GM23248 (cell line): ENCODE data around the gene TALDO1. TPM values are rescaled to one million over a fixed set of nuclear protein-coding genes. Genes with fewer than 3 reads are reported as not detected.

Experiments used
- DNase-seq: peaks from one replicate; pipeline ENCODE4 v3.0.0-alpha.2; 2015
- H2AFZ ChIP-seq: fragments of 200-600 bp; sonication (generic); 2 replicates; pipeline ENCODE4 v1.6.1; 2016; ENCODE audit warnings: antibody characterized with exemption
- H3F3A ChIP-seq: fragments of 200-600 bp; sonication (generic); 2 replicates; pipeline ENCODE4 v1.6.1; 2016; ENCODE audit warnings: mild to moderate bottlenecking, antibody characterized with exemption, mixed run types; ENCODE audit not compliant: insufficient read depth
- H3K27ac ChIP-seq: fragments of 200-600 bp; sonication (generic); 2 replicates; pipeline ENCODE4 v1.5.1; 2016; ENCODE audit warnings: mild to moderate bottlenecking
- H3K27me3 ChIP-seq: fragments of 200-600 bp; sonication (generic); replicated peaks from 2 replicates; pipeline ENCODE4 v1.6.1; 2016; ENCODE audit warnings: mild to moderate bottlenecking; ENCODE audit not compliant: insufficient read depth
- H3K36me3 ChIP-seq: fragments of 200-600 bp; sonication (generic); 2 replicates; pipeline ENCODE4 v1.6.1; 2016; ENCODE audit warnings: low read depth, mild to moderate bottlenecking
- H3K4me1 ChIP-seq: fragments of 200-600 bp; sonication (generic); 2 replicates; pipeline ENCODE4 v1.6.1; 2016; ENCODE audit warnings: mild to moderate bottlenecking; ENCODE audit not compliant: insufficient read depth
- H3K4me2 ChIP-seq: fragments of 200-600 bp; sonication (generic); one replicate; pipeline ENCODE4 v1.6.1; 2016; ENCODE audit warnings: mild to moderate bottlenecking; ENCODE audit not compliant: unreplicated experiment
- H3K4me3 ChIP-seq: fragments of 200-600 bp; sonication (generic); 2 replicates; pipeline ENCODE4 v1.5.1; 2016; ENCODE audit warnings: mild to moderate bottlenecking
- H3K79me2 ChIP-seq: fragments of 200-600 bp; sonication (generic); 2 replicates; pipeline ENCODE4 v1.6.1; 2016; ENCODE audit warnings: mild to moderate bottlenecking; ENCODE audit not compliant: insufficient read depth
- H3K9ac ChIP-seq: fragments of 200-600 bp; sonication (generic); 2 replicates; pipeline ENCODE4 v1.6.1; 2016; ENCODE audit warnings: mild to moderate bottlenecking
- H3K9me2 ChIP-seq: fragments of 200-600 bp; sonication (generic); 2 replicates; pipeline ENCODE4 v1.6.1; 2016; ENCODE audit warnings: mixed run types, mild to moderate bottlenecking, moderate library complexity; ENCODE audit not compliant: insufficient read depth
- H3K9me3 ChIP-seq: fragments of 200-600 bp; sonication (generic); one replicate; pipeline ENCODE4 v1.6.1; 2017; ENCODE audit warnings: low read depth
- H4K20me1 ChIP-seq: fragments of 200-600 bp; sonication (generic); 2 replicates; pipeline ENCODE4 v1.6.0; 2016; ENCODE audit not compliant: insufficient read depth
- EZH2 ChIP-seq: fragments of 200-600 bp; sonication (generic); IDR thresholded peaks from 2 replicates; pipeline ENCODE4 v1.6.1; 2018; ENCODE audit warnings: antibody characterized with exemption, mild to moderate bottlenecking; ENCODE audit not compliant: insufficient read depth, poor library complexity, severe bottlenecking
- EZH2phosphoT487 ChIP-seq: fragments of 200-600 bp; sonication (generic); IDR thresholded peaks from 2 replicates; pipeline ENCODE4 v1.6.1; 2018; ENCODE audit warnings: antibody characterized with exemption, moderate library complexity, mild to moderate bottlenecking, low read depth; ENCODE audit not compliant: insufficient read depth
- WGBS, 2 experiments: methylation state at CpG; one replicate each; pipeline ENCODE4 v1.1.6; 2015 to 2017; ENCODE audit warnings: low lambda C conversion rate in 2 of 2, low coverage in 1 of 2; ENCODE audit errors: missing lambda C conversion rate in 2 of 2; 5-methylcytosine and 5-hydroxymethylcytosine counted together
- in situ Hi-C: fragments of 300-500 bp; cut with MboI; formaldehyde crosslinking; loops from 2 replicates; pipeline ENCODE4 v1.15.0; 2020
- polyA plus RNA-seq: library from polyadenylated mRNA; unstranded; fragments of >200 nt; fragmentation: Nextera tagmentation; extraction: Ambion mirVana; gene quantifications from 2 replicates; pipeline ENCODE4 v1.2.1, GENCODE V29; 2016
- total RNA-seq: library from RNA; depleted of rRNA; stranded (reverse); fragments of >200 nt; shearing (Covaris generic); gene quantifications from 2 replicates; pipeline ENCODE4 v1.2.3, GENCODE V29; 2014

TALDO1 gene
- total and polyA plus RNA-seq, 2 experiments from 2014 or later = 216 to 313 TPM

DNA sequence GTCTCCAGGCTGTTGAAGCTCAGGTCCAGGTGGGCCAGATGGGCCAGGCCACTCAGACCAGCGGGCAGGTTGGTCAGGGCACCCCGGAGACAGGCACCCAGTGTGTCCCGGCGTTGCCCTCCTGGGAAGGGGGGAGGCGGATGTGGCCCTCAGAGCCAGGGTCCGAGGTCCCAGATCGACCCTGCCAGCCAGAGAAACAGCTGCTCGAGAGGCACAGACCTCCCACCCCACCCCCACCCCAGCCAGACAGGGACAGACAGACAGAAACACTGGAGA lies 56.1 kb downstream of the TALDO1 start:
- no peak overlapping the region for H3K9ac ChIP-seq
- no peak for DNase-seq
- H3K9me2 ChIP-seq = no peaks in the 10 kb centered on the region
- 89 to 93% methylated on average over 5 to 8 of the region's 8 CpGs for WGBS, 2 experiments
- H3K4me2 ChIP-seq = no peak overlapping the region
- no peaks in the 10 kb centered on the region for H3K27me3 ChIP-seq
- H3K27ac ChIP-seq = no peak overlapping the region
- H3K9me3 ChIP-seq = no peaks in the 10 kb centered on the region
- H3K79me2 ChIP-seq = peaks cover 18% of the 10 kb centered on the region
- peaks cover 8% of the 10 kb centered on the region for H3K4me1 ChIP-seq
- H3K4me3 ChIP-seq = no peak overlapping the region
- no peak overlapping the region for H2AFZ ChIP-seq
- H3K36me3 ChIP-seq = no peaks in the 10 kb centered on the region; the same call in 1 of the 2 replicates
- in situ Hi-C loops = no loop called here
- TF ChIP-seq EZH2phosphoT487 = no peak
- TF ChIP-seq EZH2 = no peak
- H3F3A ChIP-seq = no peaks in the 10 kb centered on the region
- no peaks in the 10 kb centered on the region for H4K20me1 ChIP-seq

DNA sequence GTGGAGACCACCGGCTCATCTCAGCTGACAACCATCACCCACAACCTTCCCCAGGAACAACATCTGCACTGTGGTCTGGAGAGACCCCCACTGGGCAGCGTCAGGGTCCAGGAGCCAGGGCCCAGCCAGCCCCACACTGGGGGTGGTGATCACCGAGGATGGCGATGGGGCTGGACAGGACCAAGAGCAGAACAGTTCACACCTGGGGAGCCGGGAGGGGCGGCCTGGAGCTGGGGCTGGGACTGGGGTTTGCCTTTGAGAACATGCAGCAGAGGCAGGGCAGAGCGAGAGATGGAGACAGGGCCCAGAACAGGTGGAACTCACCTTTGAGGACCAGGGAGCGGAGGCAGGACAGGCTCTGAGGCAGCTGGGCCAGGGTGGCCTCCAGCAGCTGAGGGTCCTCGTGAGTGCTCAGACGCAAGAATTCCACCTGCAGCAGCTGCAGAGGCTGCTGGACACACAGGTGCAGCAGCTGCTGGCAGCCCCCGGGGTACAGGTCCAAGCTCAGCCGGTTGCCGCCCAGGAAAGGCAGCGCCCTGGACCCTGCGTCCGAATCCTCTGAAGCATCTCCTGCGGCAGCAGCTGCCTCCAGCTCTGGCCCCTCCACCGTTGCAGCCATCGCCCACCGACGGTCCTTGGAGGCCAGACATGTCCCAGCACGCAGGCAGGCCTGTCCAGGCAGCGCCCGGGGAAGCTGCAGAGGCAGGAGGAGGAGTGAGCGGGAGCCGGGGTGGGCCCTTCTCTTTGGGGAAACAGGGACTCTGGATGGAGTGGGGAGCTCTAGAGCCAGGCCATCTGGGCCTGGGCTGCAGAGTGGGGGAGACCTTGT lies 56.7 kb downstream of the TALDO1 start:
- Histone ChIP-seq H3K4me3 (peak overlapping the region; percentile 73), H3K79me2 (peaks cover 23% of the 10 kb centered on the region), H2AFZ (no peak overlapping the region; the same call in 1 of the 2 replicates), H3K36me3 (no peaks in the 10 kb centered on the region; the same call in 1 of the 2 replicates), H3K9me3 (no peaks in the 10 kb centered on the region), H3K4me2 (peak overlapping the region; percentile 89), H3K9me2 (no peaks in the 10 kb centered on the region), H3K27me3 (no peaks in the 10 kb centered on the region), H3K4me1 (peaks cover 10% of the 10 kb centered on the region), H3K27ac (no peak overlapping the region), H4K20me1 (no peaks in the 10 kb centered on the region), H3F3A (no peaks in the 10 kb centered on the region), H3K9ac (peak overlapping the region; percentile 80)
- in situ Hi-C loops = no loop called here
- WGBS, 2 experiments = 60 to 64% methylated on average over 24 to 26 of the region's 26 CpGs
- TF ChIP-seq EZH2phosphoT487 (no peak), EZH2 (no peak)
- no peak for DNase-seq

GRCh38 chr11:804599-804964 lies 57.3 kb downstream of the TALDO1 start:
- Histone ChIP-seq H3K9me3 (no peaks in the 10 kb centered on the region), H3K36me3 (no peaks in the 10 kb centered on the region; the same call in 1 of the 2 replicates), H3K9me2 (no peaks in the 10 kb centered on the region), H4K20me1 (no peaks in the 10 kb centered on the region), H2AFZ (peak overlapping the region; percentile 83), H3K9ac (peak overlapping the region; percentile 80), H3K27me3 (no peaks in the 10 kb centered on the region), H3F3A (no peaks in the 10 kb centered on the region), H3K79me2 (peaks cover 23% of the 10 kb centered on the region), H3K4me2 (peak overlapping the region; percentile 89), H3K4me3 (peak overlapping the region; percentile 73), H3K4me1 (peaks cover 10% of the 10 kb centered on the region), H3K27ac (no peak overlapping the region)
- TF ChIP-seq EZH2 = no peak
- TF ChIP-seq EZH2phosphoT487 = no peak
- in situ Hi-C loops = no loop called here
- DNase-seq = no peak
- WGBS, 2 experiments = 5 to 6% methylated on average over 18 of the region's 18 CpGs

- Histone ChIP-seq H3K79me2 (peaks cover 62% of the 10 kb centered on the region), H3K9me2 (no peaks in the 10 kb centered on the region), H3K9ac (peak overlapping the region; percentile 95), H4K20me1 (no peaks in the 10 kb centered on the region; the same call in 1 of the 2 replicates), H3K4me1 (peaks cover 20% of the 10 kb centered on the region), H3K27ac (peak overlapping the region; percentile 98), H3F3A (peaks cover 28% of the 10 kb centered on the region), H3K36me3 (peaks cover 19% of the 10 kb centered on the region), H3K27me3 (no peaks in the 10 kb centered on the region), H3K4me3 (peak overlapping the region; percentile 86), H3K4me2 (peak overlapping the region; percentile 77), H2AFZ (peak overlapping the region; percentile 76), H3K9me3 (no peaks in the 10 kb centered on the region)
- WGBS, 2 experiments = 24 to 34% methylated on average over 30 to 36 of the region's 36 CpGs
- in situ Hi-C loops = no loop called here
- DNase-seq = peak; percentile 61
- TF ChIP-seq EZH2 (no peak), EZH2phosphoT487 (no peak)
Measured at GRCh38 chr11:808427-809286, 61.4 kb downstream of the TALDO1 start.
